Suprapubic skin (tissue), 4 donors: ENCODE measurements around the gene ARF4. TPM values are rescaled to one million over a fixed set of nuclear protein-coding genes. Genes with fewer than 3 reads are reported as not detected.

Experiments
- DNase-seq, 2 donors: peaks; one replicate each; pipeline ENCODE4 v3.0.0-alpha.2; 2019; ENCODE audit warnings: low spot score in 2 of 2
- H3K27ac ChIP-seq: fragments of 200-600 bp; sonication (generic); one replicate; pipeline ENCODE4 v1.5.1; 2019
- H3K27me3 ChIP-seq: fragments of 200-600 bp; sonication (generic); one replicate; pipeline ENCODE4 v1.5.1; 2019
- H3K36me3 ChIP-seq: fragments of 200-600 bp; sonication (generic); one replicate; pipeline ENCODE4 v1.5.1; 2019
- H3K4me1 ChIP-seq: fragments of 200-600 bp; sonication (generic); one replicate; pipeline ENCODE4 v1.5.1; 2019
- H3K4me3 ChIP-seq: fragments of 200-600 bp; sonication (generic); one replicate; pipeline ENCODE4 v1.5.1; 2019; ENCODE audit warnings: mild to moderate bottlenecking
- H3K9me3 ChIP-seq: fragments of 200-600 bp; sonication (generic); one replicate; pipeline ENCODE4 v1.5.1; 2019
- POLR2A ChIP-seq, 2 donors: fragments of 450-650 bp; IDR thresholded peaks; one replicate each; pipeline ENCODE4 v1.6.1; 2017; ENCODE audit warnings: antibody characterized with exemption in 2 of 2, mild to moderate bottlenecking in 2 of 2, moderate library complexity in 2 of 2
- total RNA-seq, 4 donors: library from RNA; depleted of rRNA; stranded (reverse); fragments of >200 nt; gene quantifications; one replicate each; pipeline ENCODE4 v1.1.0, GENCODE V29; 2016

Gene ARF4
- total RNA-seq, 4 donors from 2014 or later: 50.9 to 72.1 (median 63.4) TPM

- no peaks in the 10 kb centered on the region for H3K27me3 ChIP-seq
- no peaks in the 10 kb centered on the region for H3K4me1 ChIP-seq
- H3K27ac ChIP-seq: no peak overlapping the region
- H3K9me3 ChIP-seq: no peaks in the 10 kb centered on the region
- TF ChIP-seq POLR2A (IDR thresholded peaks at IDR 0.05): no peak
- H3K36me3 ChIP-seq: no peaks in the 10 kb centered on the region
- no peak overlapping the region for H3K4me3 ChIP-seq
- no peak for DNase-seq
Observed at GRCh38 chr3:57530071-57530608, 67.0 kb downstream of the ARF4 start.

Other genes starting within 250 kb of the ARF4 start
- gene DNAH12, start 53.0 kb downstream of the ARF4 start, total RNA-seq: under 1 TPM in 1 of 4 donors, not detected in 3; 0.73 TPM
- gene PDE12, start 41.1 kb downstream of the ARF4 start, total RNA-seq: 10 to 100 TPM; 19.6 to 28.7 (median 25.0) TPM
- gene DENND6A, start 95.7 kb upstream of the ARF4 start, total RNA-seq: 10 to 100 TPM; 17.4 to 26.9 (median 18.8) TPM
- 10 to 100 TPM; 49.4 to 89.1 (median 61.3) TPM for gene SLMAP, start 159.0 kb upstream of the ARF4 start, total RNA-seq